ENCODE data around the gene MRPL42. TPM values are rescaled to one million over a fixed set of nuclear protein-coding genes. Genes with fewer than 3 reads are reported as not detected.

Gene MRPL42
- total RNA-seq, 4 donors from 2014 or later = 22.9 to 59.9 (median 43.4) TPM

GRCh38 chr12:93520454-93520853 lies 53.1 kb downstream of the MRPL42 start:
- Histone ChIP-seq H3K27ac (no peak overlapping the region), H3K27me3 (no peaks in the 10 kb centered on the region), H3K4me1 (no peaks in the 10 kb centered on the region), H3K36me3 (no peaks in the 10 kb centered on the region), H3K9me3 (no peaks in the 10 kb centered on the region), H3K4me3 (no peak overlapping the region)
- no peak for DNase-seq
- TF ChIP-seq POLR2A (IDR thresholded peaks at IDR 0.05) (no peak), CTCF (IDR thresholded peaks at IDR 0.05) (no peak)
- 73 to 74% methylated on average over 2 of the region's 2 CpGs for WGBS, 2 donors
- intact Hi-C loops (cut with DNase I) = no loop called here

GRCh38 chr12:93521225-93522080 lies 54.1 kb downstream of the MRPL42 start:
- Histone ChIP-seq H3K36me3 (no peaks in the 10 kb centered on the region), H3K9me3 (no peaks in the 10 kb centered on the region), H3K4me3 (no peak overlapping the region), H3K27me3 (no peaks in the 10 kb centered on the region), H3K4me1 (no peaks in the 10 kb centered on the region), H3K27ac (no peak overlapping the region)
- intact Hi-C loops (cut with DNase I) = no loop called here
- TF ChIP-seq POLR2A (IDR thresholded peaks at IDR 0.05) = no peak
- no peak for TF ChIP-seq CTCF (IDR thresholded peaks at IDR 0.05)
- DNase-seq = no peak
- WGBS, 2 donors = 55 to 84% methylated on average over 5 to 6 of the region's 6 CpGs

GRCh38 chr12:93524386-93525133 lies 57.2 kb downstream of the MRPL42 start:
- 60 to 64% methylated on average over 8 to 10 of the region's 10 CpGs for WGBS, 2 donors
- Histone ChIP-seq H3K27ac (no peak overlapping the region), H3K4me3 (no peak overlapping the region), H3K36me3 (no peaks in the 10 kb centered on the region), H3K27me3 (no peaks in the 10 kb centered on the region), H3K4me1 (no peaks in the 10 kb centered on the region), H3K9me3 (no peaks in the 10 kb centered on the region)
- TF ChIP-seq CTCF (IDR thresholded peaks at IDR 0.05) (no peak), POLR2A (IDR thresholded peaks at IDR 0.05) (no peak)
- intact Hi-C loops (cut with DNase I) = no loop called here
- no peak for DNase-seq

- TF ChIP-seq CTCF (IDR thresholded peaks at IDR 0.05) (no peak), POLR2A (IDR thresholded peaks at IDR 0.05) (no peak)
- Histone ChIP-seq H3K36me3 (no peaks in the 10 kb centered on the region), H3K27ac (no peak overlapping the region), H3K27me3 (no peaks in the 10 kb centered on the region), H3K9me3 (no peaks in the 10 kb centered on the region), H3K4me1 (no peaks in the 10 kb centered on the region), H3K4me3 (no peak overlapping the region)
- intact Hi-C loops (cut with DNase I) = no loop called here
- WGBS, 2 donors = 55 to 64% methylated on average over 3 to 4 of the region's 4 CpGs
- DNase-seq = no peak
Observed at GRCh38 chr12:93526786-93527428, 59.6 kb downstream of the MRPL42 start.

GRCh38 chr12:93530358-93530757 lies 63.0 kb downstream of the MRPL42 start:
- no peaks in the 10 kb centered on the region for H3K36me3 ChIP-seq
- TF ChIP-seq POLR2A (IDR thresholded peaks at IDR 0.05) (no peak), CTCF (IDR thresholded peaks at IDR 0.05) (no peak)
- H3K4me3 ChIP-seq = no peak overlapping the region
- no peaks in the 10 kb centered on the region for H3K27me3 ChIP-seq
- no peak for DNase-seq
- H3K9me3 ChIP-seq = no peaks in the 10 kb centered on the region
- no peak overlapping the region for H3K27ac ChIP-seq
- no peaks in the 10 kb centered on the region for H3K4me1 ChIP-seq
- WGBS, 2 donors = 31 to 52% methylated on average over 5 of the region's 5 CpGs
- intact Hi-C loops (cut with DNase I) = no loop called here

All from esophagus squamous epithelium (tissue), 5 donors.